Neural progenitor cell (in vitro differentiated cells): ENCODE results near the gene TTPAL.

Source experiments
- CTCF ChIP-seq: fragments of 200-600 bp; sonication (generic); IDR thresholded peaks from 2 replicates; pipeline ENCODE4 v1.5.1; 2017; ENCODE audit warnings: antibody characterized with exemption, mild to moderate bottlenecking
- EZH2 ChIP-seq: fragments of 200-600 bp; sonication (generic); IDR thresholded peaks from 2 replicates; pipeline ENCODE4 v1.6.1; 2017; ENCODE audit warnings: antibody characterized with exemption, mild to moderate bottlenecking, moderate library complexity
- EZH2phosphoT487 ChIP-seq: fragments of 200-600 bp; sonication (generic); IDR thresholded peaks from 2 replicates; pipeline ENCODE4 v1.6.1; 2017; ENCODE audit warnings: antibody characterized with exemption

GRCh38 chr20:44460795-44461141, 14.9 kb upstream of the TTPAL start:
- TF ChIP-seq CTCF (peak; percentile 55), EZH2 (no peak), EZH2phosphoT487 (no peak)
